A673 (cell line): ENCODE results near the gene KPNA1. TPM values are rescaled to one million over a fixed set of nuclear protein-coding genes. Genes with fewer than 3 reads are reported as not detected.

Source experiments
- BruUV-seq: library from RNA; stranded (reverse); fragments of 400-500 nt; replicated peaks from 2 replicates; lab custom pipeline; 2021; lab: Mats Ljungman, UMichigan
- CTCF ChIA-PET: fragments of 300-600 bp; sonication (Branson Sonifier 250); formaldehyde crosslinking; loops from one replicate; lab custom pipeline; 2022; ENCODE audit warnings: antibody characterized with exemption; lab: Charles Lee
- POLR2A ChIA-PET: fragments of 300-600 bp; sonication (Branson Sonifier 250); formaldehyde crosslinking; loops from one replicate; lab custom pipeline; 2022; ENCODE audit warnings: antibody characterized with exemption; ENCODE audit not compliant: low non-redundant PET; lab: Charles Lee
- DNase-seq: peaks from one replicate; pipeline ENCODE4 v3.0.0-alpha.2; 2015; ENCODE audit warnings: low spot score
- H3K27ac ChIP-seq: fragments of 200-600 bp; sonication (generic); 2 replicates; pipeline ENCODE4 v1.5.1; 2016; ENCODE audit warnings: mixed run types, low read depth, mild to moderate bottlenecking, mixed read lengths, antibody characterized with exemption, low read length; ENCODE audit not compliant: poor library complexity, severe bottlenecking
- H3K27me3 ChIP-seq: fragments of 200-600 bp; sonication (generic); replicated peaks from 2 replicates; pipeline ENCODE4 v1.6.1; 2017; ENCODE audit warnings: mixed run types, low read depth, mild to moderate bottlenecking, mixed read lengths, antibody characterized with exemption, low read length; ENCODE audit not compliant: insufficient read depth, poor library complexity
- H3K36me3 ChIP-seq: fragments of 200-600 bp; sonication (generic); 2 replicates; pipeline ENCODE4 v1.6.1; 2016; ENCODE audit warnings: mixed run types, mild to moderate bottlenecking, mixed read lengths, antibody characterized with exemption, low read length; ENCODE audit not compliant: insufficient read depth, poor library complexity, severe bottlenecking
- H3K4me1 ChIP-seq: fragments of 200-600 bp; sonication (generic); 2 replicates; pipeline ENCODE4 v1.6.1; 2017; ENCODE audit warnings: mixed run types, mild to moderate bottlenecking, mixed read lengths, antibody characterized with exemption, low read length; ENCODE audit not compliant: insufficient read depth, poor library complexity, severe bottlenecking
- H3K4me3 ChIP-seq: fragments of 200-600 bp; sonication (generic); 2 replicates; pipeline ENCODE4 v1.5.1; 2016; ENCODE audit warnings: low read depth, mixed run types, mild to moderate bottlenecking, mixed read lengths, low read length; ENCODE audit not compliant: poor library complexity, severe bottlenecking
- H3K9me3 ChIP-seq: fragments of 200-600 bp; sonication (generic); 2 replicates; pipeline ENCODE4 v1.6.1; 2016; ENCODE audit warnings: mixed run types, low read depth, mild to moderate bottlenecking, mixed read lengths, antibody characterized with exemption, low read length; ENCODE audit not compliant: poor library complexity, severe bottlenecking
- EZH2 ChIP-seq: fragments of 200-600 bp; sonication (generic); IDR thresholded peaks from 2 replicates; pipeline ENCODE4 v1.6.1; 2017; ENCODE audit warnings: borderline replicate concordance, low read depth, mild to moderate bottlenecking, mixed read lengths, antibody characterized with exemption, low read length; ENCODE audit not compliant: poor library complexity, severe bottlenecking
- intact Hi-C: fragments of 100-400 bp; cut with micrococcal nuclease; formaldehyde crosslinking; loops from one replicate; pipeline ENCODE4 v1.10.0; 2022; ENCODE audit not compliant: unreplicated experiment
- total RNA-seq: library from RNA; stranded (reverse); gene quantifications from 2 replicates; pipeline ENCODE4 v1.2.3, GENCODE V29; 2021
- TF ChIP-seq, protein P1 (sequence below): fragments of 300-800, 200-600 bp; sonication (generic); conservative IDR thresholded peaks from 2 replicates; pipeline ENCODE4 v1.5.1; 2017; ENCODE audit warnings: low read depth, mild to moderate bottlenecking, antibody characterized with exemption, low read length, moderate library complexity, mixed read lengths

Gene KPNA1
- total RNA-seq, 1 experiment from 2014 or later: 110 TPM

DNA sequence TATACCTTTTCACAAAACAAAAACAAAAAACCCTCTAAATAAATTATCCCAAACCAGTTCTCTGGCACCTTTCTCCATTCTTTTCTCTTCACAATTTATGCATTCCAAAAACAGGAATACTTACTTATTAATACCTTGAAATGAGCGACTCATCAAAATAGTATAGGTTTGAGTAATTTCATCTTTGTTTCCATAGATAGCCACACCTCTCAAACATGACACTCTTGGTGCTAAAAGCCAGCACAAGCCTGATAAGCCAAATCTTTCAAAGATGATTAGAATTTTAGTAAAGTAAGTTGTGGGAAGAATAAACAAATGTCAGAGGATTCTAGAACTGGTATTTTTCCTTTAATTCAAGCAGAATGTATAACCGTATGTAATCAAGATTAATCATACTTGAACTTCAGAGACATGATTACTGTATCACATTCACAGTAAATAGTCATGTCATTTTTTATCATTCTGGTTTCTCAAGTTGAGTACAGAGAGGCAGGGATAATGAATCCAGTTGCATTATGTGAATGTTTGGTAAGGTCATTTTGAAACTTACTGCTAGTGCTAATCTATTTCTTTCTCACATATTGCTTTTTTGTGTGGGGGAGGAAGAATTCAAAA is 86.8 kb downstream of the KPNA1 start:
- H3K36me3 ChIP-seq: peaks cover 28% of the 10 kb centered on the region
- BruUV-seq: no TSS peak
- DNase-seq: no peak
- TF ChIP-seq, protein P1, sequence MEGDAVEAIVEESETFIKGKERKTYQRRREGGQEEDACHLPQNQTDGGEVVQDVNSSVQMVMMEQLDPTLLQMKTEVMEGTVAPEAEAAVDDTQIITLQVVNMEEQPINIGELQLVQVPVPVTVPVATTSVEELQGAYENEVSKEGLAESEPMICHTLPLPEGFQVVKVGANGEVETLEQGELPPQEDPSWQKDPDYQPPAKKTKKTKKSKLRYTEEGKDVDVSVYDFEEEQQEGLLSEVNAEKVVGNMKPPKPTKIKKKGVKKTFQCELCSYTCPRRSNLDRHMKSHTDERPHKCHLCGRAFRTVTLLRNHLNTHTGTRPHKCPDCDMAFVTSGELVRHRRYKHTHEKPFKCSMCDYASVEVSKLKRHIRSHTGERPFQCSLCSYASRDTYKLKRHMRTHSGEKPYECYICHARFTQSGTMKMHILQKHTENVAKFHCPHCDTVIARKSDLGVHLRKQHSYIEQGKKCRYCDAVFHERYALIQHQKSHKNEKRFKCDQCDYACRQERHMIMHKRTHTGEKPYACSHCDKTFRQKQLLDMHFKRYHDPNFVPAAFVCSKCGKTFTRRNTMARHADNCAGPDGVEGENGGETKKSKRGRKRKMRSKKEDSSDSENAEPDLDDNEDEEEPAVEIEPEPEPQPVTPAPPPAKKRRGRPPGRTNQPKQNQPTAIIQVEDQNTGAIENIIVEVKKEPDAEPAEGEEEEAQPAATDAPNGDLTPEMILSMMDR: no peak
- TF ChIP-seq EZH2: no peak
- no peaks in the 10 kb centered on the region for H3K9me3 ChIP-seq
- intact Hi-C loops: no loop called here
- no peaks in the 10 kb centered on the region for H3K4me1 ChIP-seq
- CTCF ChIA-PET: no interaction called here
- H3K27ac ChIP-seq: no peak overlapping the region
- no peak overlapping the region for H3K4me3 ChIP-seq
- POLR2A ChIA-PET: no interaction called here
- H3K27me3 ChIP-seq: no peaks in the 10 kb centered on the region

DNA sequence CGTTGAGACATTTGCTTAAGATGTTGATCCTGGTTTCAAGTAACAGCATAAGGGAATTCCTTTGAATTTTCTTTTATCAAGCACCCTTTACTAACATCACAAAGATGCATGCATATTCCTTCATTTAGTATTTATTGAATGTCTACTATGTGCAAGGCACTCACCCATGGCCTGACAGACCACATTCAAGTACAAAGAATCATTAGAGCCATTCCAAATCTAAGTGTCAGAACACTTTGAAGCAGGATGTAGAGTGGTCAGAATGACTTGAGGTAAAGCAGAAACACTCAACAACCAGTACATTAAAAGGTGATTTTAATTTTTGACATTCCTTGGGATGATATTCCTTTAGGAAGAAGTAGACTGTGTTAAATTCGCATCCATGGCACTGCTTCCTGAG is 92.9 kb downstream of the KPNA1 start:
- peaks cover 22% of the 10 kb centered on the region for H3K36me3 ChIP-seq
- CTCF ChIA-PET: no interaction called here
- no TSS peak for BruUV-seq

DNA sequence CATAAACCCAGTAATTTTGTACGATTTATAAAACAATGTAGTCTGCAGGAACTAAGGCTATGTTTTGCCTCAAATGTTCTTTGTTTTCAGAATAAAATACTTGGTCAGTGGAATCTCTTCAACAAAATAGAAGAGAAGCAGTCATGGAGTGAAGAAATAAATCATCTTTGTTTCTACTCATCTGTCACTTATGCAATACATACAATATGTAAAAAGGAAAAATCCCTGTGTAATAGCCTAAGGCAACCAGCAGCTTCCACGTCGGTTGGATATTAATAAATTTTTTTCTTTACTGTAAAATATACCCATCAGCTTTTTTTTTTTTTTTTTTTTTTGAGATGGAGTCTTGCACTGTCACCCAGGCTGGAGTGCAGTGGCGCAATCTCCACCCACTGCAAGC is 93.6 kb downstream of the KPNA1 start:
- no peaks in the 10 kb centered on the region for H3K4me1 ChIP-seq
- H3K9me3 ChIP-seq: no peaks in the 10 kb centered on the region
- BruUV-seq: no TSS peak
- POLR2A ChIA-PET: interaction anchor here (0.7 kb wide), 1 partner anchor 13 kb away, joined by 12 read pairs; no protein-coding TSS in a partner anchor
- H3K27ac ChIP-seq: no peak overlapping the region
- H3K27me3 ChIP-seq: no peaks in the 10 kb centered on the region
- H3K36me3 ChIP-seq: peaks cover 15% of the 10 kb centered on the region
- intact Hi-C loops: no loop called here
- CTCF ChIA-PET: no interaction called here
- no peak overlapping the region for H3K4me3 ChIP-seq
- no peak for DNase-seq
- TF ChIP-seq, protein P1: no peak

More for the DNA sequence above, 92.9 kb downstream of the KPNA1 start:
- intact Hi-C loops: no loop called here
- H3K27me3 ChIP-seq: no peaks in the 10 kb centered on the region
- no peak for TF ChIP-seq EZH2
- TF ChIP-seq, protein P1: no peak
- no peak for DNase-seq
- no peak overlapping the region for H3K4me3 ChIP-seq
- H3K27ac ChIP-seq: no peak overlapping the region
- POLR2A ChIA-PET: no interaction called here
- H3K9me3 ChIP-seq: no peaks in the 10 kb centered on the region
- H3K4me1 ChIP-seq: no peaks in the 10 kb centered on the region
